Colonic mucosa (tissue), 4 donors: ENCODE measurements around the gene C1orf94. TPM values are rescaled to one million over a fixed set of nuclear protein-coding genes. Genes with fewer than 3 reads are reported as not detected.

Experiments used
- DNase-seq: peaks from one replicate; pipeline ENCODE4 v3.0.0-alpha.2; 2020
- H3K27ac ChIP-seq: fragments of 200-600 bp; one replicate; pipeline ENCODE4 v1.8.0; 2021
- H3K27me3 ChIP-seq: fragments of 200-600 bp; one replicate; pipeline ENCODE4 v1.8.0; 2021
- H3K36me3 ChIP-seq: fragments of 200-600 bp; one replicate; pipeline ENCODE4 v1.8.0; 2021
- H3K4me1 ChIP-seq: fragments of 200-600 bp; one replicate; pipeline ENCODE4 v1.8.0; 2021; ENCODE audit warnings: mild to moderate bottlenecking
- H3K4me3 ChIP-seq: fragments of 200-600 bp; one replicate; pipeline ENCODE4 v1.8.0; 2021
- H3K9ac ChIP-seq, 2 donors: one replicate each; pipeline ENCODE4 v1.7.0; 2013; ENCODE audit warnings: control low read depth in 2 of 2, low read depth in 2 of 2, low read length in 2 of 2
- H3K9me3 ChIP-seq: fragments of 200-600 bp; one replicate; pipeline ENCODE4 v1.8.0; 2021
- intact Hi-C: fragments of 100-400 bp; cut with DNase I; formaldehyde crosslinking; loops from one replicate; pipeline ENCODE4 v1.14.1; 2022
- total RNA-seq, 2 donors: library from RNA; stranded (reverse); fragmentation: NEBNext Ultra II Directional in 1 of 2; extraction: Animal tissue kit (Norgen Biotek cat#: 25700) in 1 of 2; gene quantifications; one replicate each; pipeline ENCODE4 v1.2.1, GENCODE V29; 2021
- TF ChIP-seq, protein P1 (sequence below): fragments of 200-600 bp; IDR thresholded peaks from one replicate; pipeline ENCODE4 v1.8.0; 2022; ENCODE audit warnings: antibody characterized with exemption, mild to moderate bottlenecking
- donor health status: healthy.
- donor health status: DM: no; HTN: no; CAD: no.
- donor health status: DM: no; HTN: no; CAD: no.

The C1orf94 gene
- total RNA-seq, 2 donors from 2014 or later: not detected

DNA sequence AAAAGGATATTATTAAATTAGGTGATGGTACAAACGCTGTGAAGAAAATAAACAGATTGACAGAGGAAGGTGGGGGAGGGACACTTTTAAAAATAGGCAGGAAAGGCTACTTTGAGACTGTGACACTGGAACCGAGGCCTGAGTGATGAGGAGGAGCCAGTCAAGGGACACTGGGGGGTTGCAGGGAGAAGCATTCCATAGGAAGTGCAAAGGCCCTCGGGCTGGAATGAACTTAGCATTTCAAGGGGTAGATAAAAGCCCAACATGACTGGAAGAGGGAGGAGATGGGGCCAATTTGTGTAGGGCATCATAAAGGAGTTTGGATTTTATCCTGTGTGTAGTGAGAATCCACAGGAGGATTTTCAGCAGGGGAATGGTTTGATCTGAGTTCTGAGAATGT, 15.9 kb downstream of the C1orf94 start:
- Histone ChIP-seq H3K9ac (no peak overlapping the region), H3K9me3 (no peaks in the 10 kb centered on the region), H3K4me3 (no peak overlapping the region), H3K27ac (no peak overlapping the region), H3K4me1 (no peaks in the 10 kb centered on the region), H3K27me3 (no peaks in the 10 kb centered on the region), H3K36me3 (no peaks in the 10 kb centered on the region)
- intact Hi-C loops: no loop called here
- DNase-seq: no peak
- TF ChIP-seq, protein P1, sequence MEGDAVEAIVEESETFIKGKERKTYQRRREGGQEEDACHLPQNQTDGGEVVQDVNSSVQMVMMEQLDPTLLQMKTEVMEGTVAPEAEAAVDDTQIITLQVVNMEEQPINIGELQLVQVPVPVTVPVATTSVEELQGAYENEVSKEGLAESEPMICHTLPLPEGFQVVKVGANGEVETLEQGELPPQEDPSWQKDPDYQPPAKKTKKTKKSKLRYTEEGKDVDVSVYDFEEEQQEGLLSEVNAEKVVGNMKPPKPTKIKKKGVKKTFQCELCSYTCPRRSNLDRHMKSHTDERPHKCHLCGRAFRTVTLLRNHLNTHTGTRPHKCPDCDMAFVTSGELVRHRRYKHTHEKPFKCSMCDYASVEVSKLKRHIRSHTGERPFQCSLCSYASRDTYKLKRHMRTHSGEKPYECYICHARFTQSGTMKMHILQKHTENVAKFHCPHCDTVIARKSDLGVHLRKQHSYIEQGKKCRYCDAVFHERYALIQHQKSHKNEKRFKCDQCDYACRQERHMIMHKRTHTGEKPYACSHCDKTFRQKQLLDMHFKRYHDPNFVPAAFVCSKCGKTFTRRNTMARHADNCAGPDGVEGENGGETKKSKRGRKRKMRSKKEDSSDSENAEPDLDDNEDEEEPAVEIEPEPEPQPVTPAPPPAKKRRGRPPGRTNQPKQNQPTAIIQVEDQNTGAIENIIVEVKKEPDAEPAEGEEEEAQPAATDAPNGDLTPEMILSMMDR: no peak

DNA sequence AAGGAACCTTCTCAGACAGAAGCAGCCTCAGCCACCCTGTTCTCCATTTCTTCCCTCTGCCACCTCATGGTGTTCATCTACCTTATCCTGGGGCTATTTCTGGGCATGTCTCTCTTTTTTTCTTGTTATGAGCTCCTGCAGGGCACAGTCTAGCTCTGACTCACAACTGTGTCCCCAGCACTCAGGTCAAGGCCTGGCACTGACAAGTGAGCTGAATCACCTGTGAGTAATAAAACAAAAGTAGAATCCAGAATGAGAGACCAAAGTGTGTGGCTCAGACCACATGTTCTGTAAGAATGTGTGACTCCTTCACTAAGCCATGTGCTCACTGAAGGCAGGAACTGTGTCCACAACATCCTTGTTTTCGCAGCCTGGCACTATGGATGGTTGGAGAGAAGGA, 23.2 kb downstream of the C1orf94 start:
- TF ChIP-seq, protein P1: no peak
- Histone ChIP-seq H3K9me3 (no peaks in the 10 kb centered on the region), H3K4me3 (no peak overlapping the region), H3K36me3 (no peaks in the 10 kb centered on the region), H3K4me1 (no peaks in the 10 kb centered on the region), H3K27me3 (no peaks in the 10 kb centered on the region), H3K27ac (no peak overlapping the region), H3K9ac (no peak overlapping the region)
- intact Hi-C loops: no loop called here
- DNase-seq: no peak

GRCh38 chr1:34212673-34213072, 36.0 kb downstream of the C1orf94 start:
- H3K27me3 ChIP-seq: no peaks in the 10 kb centered on the region
- intact Hi-C loops: no loop called here

GRCh38 chr1:34213956-34214355, 37.2 kb downstream of the C1orf94 start:
- no peak for DNase-seq
- Histone ChIP-seq H3K9me3 (no peaks in the 10 kb centered on the region), H3K9ac (no peak overlapping the region), H3K4me3 (no peak overlapping the region), H3K4me1 (no peaks in the 10 kb centered on the region), H3K27ac (no peak overlapping the region), H3K36me3 (no peaks in the 10 kb centered on the region), H3K27me3 (no peaks in the 10 kb centered on the region)
- intact Hi-C loops: no loop called here
- TF ChIP-seq, protein P1: no peak

More at GRCh38 chr1:34212673-34213072, 36.0 kb downstream of the C1orf94 start:
- Histone ChIP-seq H3K9ac (no peak overlapping the region), H3K4me3 (no peak overlapping the region), H3K4me1 (no peaks in the 10 kb centered on the region), H3K9me3 (no peaks in the 10 kb centered on the region), H3K27ac (no peak overlapping the region), H3K36me3 (no peaks in the 10 kb centered on the region)
- no peak for DNase-seq
- TF ChIP-seq, protein P1: no peak

- Histone ChIP-seq H3K27me3 (no peaks in the 10 kb centered on the region), H3K4me1 (no peaks in the 10 kb centered on the region), H3K9ac (no peak overlapping the region), H3K4me3 (no peak overlapping the region), H3K27ac (no peak overlapping the region), H3K9me3 (no peaks in the 10 kb centered on the region), H3K36me3 (no peaks in the 10 kb centered on the region)
- TF ChIP-seq, protein P1: no peak
- no peak for DNase-seq
- intact Hi-C loops: no loop called here
Measured at GRCh38 chr1:34231441-34231840, 54.7 kb downstream of the C1orf94 start.

GRCh38 chr1:34235594-34235993, 58.9 kb downstream of the C1orf94 start:
- no peaks in the 10 kb centered on the region for H3K27me3 ChIP-seq
- H3K36me3 ChIP-seq: no peaks in the 10 kb centered on the region
- no peak overlapping the region for H3K9ac ChIP-seq
- H3K27ac ChIP-seq: no peak overlapping the region
- TF ChIP-seq, protein P1: no peak
- H3K4me1 ChIP-seq: no peaks in the 10 kb centered on the region
- intact Hi-C loops: no loop called here
- no peaks in the 10 kb centered on the region for H3K9me3 ChIP-seq
- DNase-seq: no peak
- no peak overlapping the region for H3K4me3 ChIP-seq
